Neural progenitor cell (in vitro differentiated cells): ENCODE measurements around the gene MYRIP.

Experiments
- CTCF ChIP-seq: fragments of 200-600 bp; sonication (generic); IDR thresholded peaks from 2 replicates; pipeline ENCODE4 v1.5.1; 2017; ENCODE audit warnings: antibody characterized with exemption, mild to moderate bottlenecking
- EZH2 ChIP-seq: fragments of 200-600 bp; sonication (generic); IDR thresholded peaks from 2 replicates; pipeline ENCODE4 v1.6.1; 2017; ENCODE audit warnings: antibody characterized with exemption, mild to moderate bottlenecking, moderate library complexity
- EZH2phosphoT487 ChIP-seq: fragments of 200-600 bp; sonication (generic); IDR thresholded peaks from 2 replicates; pipeline ENCODE4 v1.6.1; 2017; ENCODE audit warnings: antibody characterized with exemption

GRCh38 chr3:39941931-39942330 is 132.5 kb downstream of the MYRIP start:
- no peak for TF ChIP-seq CTCF
- no peak for TF ChIP-seq EZH2
- TF ChIP-seq EZH2phosphoT487 = no peak
